Measurements from ENCODE around the gene HAPLN2.
"Not testable (repeated sequence)": the region's sequence is repeated elsewhere in the genome, so short reads cannot be mapped to it uniquely, and the experiment has no call there.

HAPLN2 gene

GRCh38 chr1:156592158-156592909, 26.9 kb upstream of the HAPLN2 start:
- no peak for DNase-seq

DNA sequence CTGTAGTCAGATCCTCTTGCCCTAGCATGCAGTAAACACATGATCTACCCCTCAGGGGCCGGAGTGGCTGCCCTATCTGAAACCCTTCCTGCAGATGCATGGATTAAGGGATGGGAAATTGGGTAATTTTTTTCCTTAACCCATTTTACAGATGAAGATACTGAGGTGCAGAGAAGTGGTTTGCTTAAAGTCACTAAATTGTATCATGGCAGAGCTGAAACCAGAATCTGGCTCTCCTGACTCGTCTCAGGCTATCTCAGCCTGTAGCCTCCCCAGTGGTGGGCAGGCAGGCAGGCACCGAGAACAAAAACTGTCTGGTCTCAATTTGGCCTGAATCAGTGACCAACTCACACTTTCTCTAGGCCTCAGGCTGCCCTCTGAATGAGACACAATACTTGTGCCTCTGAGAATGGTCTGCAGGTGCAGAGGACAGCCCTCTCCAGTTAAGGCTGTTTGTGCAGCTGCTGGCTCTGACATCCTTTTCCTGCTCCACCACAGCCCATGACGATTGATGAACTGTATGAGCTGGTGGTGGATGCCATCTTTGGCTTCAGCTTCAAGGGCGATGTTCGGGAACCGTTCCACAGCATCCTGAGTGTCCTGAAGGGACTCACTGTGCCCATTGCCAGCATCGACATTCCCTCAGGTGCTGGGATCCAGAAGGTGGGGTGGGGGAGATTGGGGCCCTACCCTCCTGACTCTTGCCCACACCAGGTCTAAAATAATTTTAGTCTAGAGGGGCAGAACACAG, 26.1 kb upstream of the HAPLN2 start:
- DNase-seq, result no peak

- no peak for DNase-seq
Observed at GRCh38 chr1:156593661-156593989, 25.6 kb upstream of the HAPLN2 start.

DNA sequence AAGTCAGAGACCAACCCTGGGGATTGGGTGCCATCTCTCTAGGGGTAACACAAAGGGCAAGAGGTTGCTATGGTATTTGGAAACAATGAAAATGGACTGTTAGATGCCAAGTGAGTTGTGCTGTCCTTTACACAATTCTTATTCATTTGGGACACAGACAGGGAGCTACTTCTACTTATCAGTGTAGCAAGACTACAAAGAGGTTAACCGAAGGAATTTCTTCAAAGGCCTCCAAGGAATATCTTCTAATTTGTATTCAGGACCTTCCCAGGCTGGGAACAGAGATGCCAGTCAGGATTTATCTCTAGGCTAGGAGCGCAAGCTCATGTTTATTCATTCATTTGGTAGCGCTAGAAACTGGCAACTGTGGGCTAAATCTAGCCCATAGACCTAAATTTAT, 25.0 kb upstream of the HAPLN2 start:
- DNase-seq, result no peak

DNA sequence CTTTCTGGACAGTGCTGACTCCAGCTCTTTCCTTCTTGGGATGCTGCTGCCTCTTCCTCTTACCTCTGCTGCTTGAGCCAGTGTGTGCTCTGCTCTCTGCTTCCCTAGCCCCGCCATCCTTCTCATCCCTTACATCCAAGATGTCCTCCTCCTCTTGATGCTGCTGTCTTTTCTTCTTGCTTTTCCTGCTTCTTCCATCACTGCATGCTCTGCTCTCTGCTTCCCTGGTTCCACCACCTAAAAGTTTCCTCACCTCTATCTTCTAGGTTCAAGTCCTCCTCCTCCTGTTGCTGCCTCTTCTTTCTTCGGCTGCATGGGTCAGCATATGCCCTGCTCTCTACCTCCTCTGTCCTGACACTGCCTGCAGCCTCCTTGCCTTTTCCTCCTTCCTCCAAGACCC, 24.2 kb upstream of the HAPLN2 start:
- no peak for DNase-seq

DNA sequence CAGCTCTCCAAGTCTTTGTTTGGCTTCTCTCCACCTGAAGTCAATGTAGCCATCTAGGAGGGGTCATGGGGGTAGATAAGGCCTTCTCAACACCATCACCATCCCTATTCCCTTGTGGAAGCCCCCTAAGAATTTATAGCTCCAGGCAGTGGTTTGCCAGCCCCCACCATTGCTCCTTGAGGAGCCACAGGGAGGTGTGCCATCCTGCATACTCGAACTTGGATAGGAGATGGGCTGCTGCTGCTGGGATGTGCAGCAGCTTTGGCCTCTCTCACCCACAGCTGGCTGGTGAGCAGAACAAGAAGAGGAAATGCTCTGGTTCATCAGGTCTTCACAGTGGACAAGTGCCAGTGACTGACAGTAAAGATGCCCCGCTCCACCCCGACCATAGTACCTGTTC, 22.8 kb upstream of the HAPLN2 start:
- DNase-seq, result no peak

DNA sequence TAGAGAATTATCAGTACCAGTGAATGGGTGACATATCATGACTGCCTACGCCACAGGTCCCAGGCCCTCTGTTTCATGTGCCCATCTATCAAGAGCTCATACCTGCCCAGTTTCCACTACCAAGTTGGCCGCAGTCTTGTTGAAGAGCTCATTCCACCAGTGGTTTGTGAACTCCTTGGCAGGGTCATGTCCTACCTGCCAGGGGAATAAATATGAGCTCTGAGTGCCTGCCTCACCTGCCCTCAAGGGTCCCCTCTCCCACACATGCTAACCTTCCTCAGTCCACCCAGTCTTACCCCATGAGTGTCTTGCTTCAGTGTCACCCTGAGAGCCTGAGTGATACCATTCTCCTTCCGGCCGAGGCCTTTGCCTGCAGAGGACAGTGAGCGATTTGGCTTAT, 21.1 kb upstream of the HAPLN2 start:
- DNase-seq, result no peak

GRCh38 chr1:156598731-156599432, 20.3 kb upstream of the HAPLN2 start:
- DNase-seq, result no peak

DNA sequence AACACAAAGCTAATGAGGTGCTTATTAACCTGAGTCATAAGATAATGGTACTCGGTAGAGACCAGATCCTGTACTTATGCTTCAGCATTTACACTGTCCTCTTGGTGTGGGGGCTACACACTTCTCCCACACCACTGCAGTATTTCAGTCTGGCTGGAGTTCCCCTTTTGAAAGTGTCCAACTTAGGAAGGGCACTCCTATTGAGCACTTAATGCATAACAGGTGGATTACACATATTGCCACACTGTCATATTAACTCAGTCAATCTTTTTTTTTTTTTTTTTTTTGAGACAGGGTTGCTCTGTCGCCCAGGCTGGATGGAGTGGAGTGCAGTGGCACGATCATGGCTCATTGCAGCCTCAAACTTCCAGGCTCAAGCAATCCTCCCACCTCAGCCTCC, 19.4 kb upstream of the HAPLN2 start:
- no peak for DNase-seq

GRCh38 chr1:156600733-156601121, 18.5 kb upstream of the HAPLN2 start:
- no peak for DNase-seq

- DNase-seq, result peak; percentile 93
Observed at GRCh38 chr1:156601122-156601830, 17.9 kb upstream of the HAPLN2 start, which contains the start of gene GPATCH4. Gene GPATCH4 (minus strand): TSS chr1:156601479.

- DNase-seq, result no peak
Observed at GRCh38 chr1:156601892-156602291, 17.3 kb upstream of the HAPLN2 start.

DNA sequence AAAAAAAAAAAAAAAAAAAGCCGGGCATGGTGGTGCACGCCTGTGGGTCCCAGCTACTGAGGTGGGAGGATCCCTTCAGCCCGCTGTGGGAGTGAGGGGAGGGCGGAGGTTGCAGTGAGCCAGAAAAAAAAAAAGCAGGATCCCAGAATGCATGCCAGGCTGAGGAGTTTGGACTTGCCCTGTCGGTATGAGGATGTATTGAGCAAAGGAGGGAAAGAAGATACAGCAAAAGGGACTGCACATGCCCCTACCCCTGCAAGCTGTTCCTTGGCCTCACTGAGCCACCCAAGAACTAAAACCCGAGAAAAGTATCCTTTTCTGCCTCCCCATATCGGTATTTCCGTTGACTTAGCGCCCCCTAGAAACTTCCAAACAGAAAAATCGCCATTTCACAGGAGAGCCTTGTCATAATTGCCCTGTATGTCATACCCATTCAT, 16.6 kb upstream of the HAPLN2 start:
- no peak for DNase-seq

- not testable (repeated sequence) for DNase-seq
Observed at GRCh38 chr1:156607344-156607743, 11.9 kb upstream of the HAPLN2 start.

- DNase-seq, result peak; percentile 71
Observed at GRCh38 chr1:156608036-156608674, 11.1 kb upstream of the HAPLN2 start.

GRCh38 chr1:156608981-156609380, 10.2 kb upstream of the HAPLN2 start:
- DNase-seq, result no peak

DNA sequence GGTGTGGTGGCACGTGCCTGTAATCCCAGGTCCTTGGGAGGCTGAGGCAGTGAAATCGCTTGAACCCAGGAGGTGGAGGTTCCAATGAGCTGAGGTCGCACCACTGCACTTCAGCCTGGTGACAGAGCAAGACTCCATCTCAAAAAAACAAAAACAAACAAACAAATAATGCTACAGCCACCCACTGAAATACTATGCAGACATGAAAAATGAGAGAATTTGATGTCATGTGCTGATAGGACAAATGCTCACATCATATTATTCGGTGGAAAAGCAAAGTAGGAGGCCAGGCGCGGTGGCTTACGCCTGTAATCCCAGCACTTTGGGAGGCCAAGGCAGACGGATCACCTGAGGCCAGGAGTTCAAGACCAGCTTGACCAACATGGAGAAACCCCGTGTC, 9.1 kb upstream of the HAPLN2 start:
- DNase-seq, result not testable (repeated sequence)

DNA sequence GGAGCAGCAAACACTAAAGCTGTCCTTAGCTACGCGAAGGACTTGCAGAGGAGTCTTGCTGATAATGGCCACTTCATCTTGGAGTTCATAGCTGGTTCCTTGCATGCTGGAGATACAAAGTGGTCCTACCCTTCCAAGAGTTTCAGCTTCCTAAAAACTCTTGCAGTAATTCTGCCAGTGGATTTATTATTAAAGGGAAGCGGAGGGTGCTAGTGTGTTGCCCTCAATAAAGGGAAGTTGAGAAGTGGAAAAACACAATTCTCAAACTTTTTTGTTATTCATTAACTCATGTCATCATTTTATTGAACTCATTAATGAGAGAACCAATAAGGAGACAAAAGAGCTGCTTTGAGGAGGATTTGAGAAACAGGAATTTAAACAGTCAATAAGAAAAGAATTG, 6.5 kb upstream of the HAPLN2 start:
- DNase-seq, result no peak

DNA sequence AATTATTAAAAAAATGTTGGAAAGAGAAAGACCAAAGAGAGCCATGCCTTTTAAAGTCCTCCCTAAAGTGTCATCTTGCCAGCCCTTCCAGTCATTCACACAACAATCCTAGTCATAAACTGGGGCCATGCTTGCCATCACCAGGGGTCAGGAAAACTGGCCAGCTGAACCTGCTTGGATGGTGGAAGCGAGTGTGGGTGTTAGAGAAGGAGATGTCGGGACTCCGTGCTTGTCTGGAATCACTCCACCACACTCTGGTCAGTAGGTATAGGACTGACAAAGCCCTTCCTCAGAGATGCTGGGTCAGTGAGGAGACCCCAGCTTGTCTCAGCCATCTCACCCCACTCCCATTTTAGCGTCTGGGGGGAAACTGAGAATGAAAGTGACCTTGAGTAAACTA, 3.3 kb upstream of the HAPLN2 start:
- DNase-seq, result no peak

GRCh38 chr1:156616463-156616862, 2.8 kb upstream of the HAPLN2 start:
- peak; percentile 55 for DNase-seq

GRCh38 chr1:156619582-156619955, 354 bp downstream of the HAPLN2 start:
- no peak for DNase-seq

- no peak for DNase-seq
Observed at GRCh38 chr1:156622581-156623297, 3.5 kb downstream of the HAPLN2 start.
